ENCODE results near the gene DHCR24.

Gene DHCR24

GRCh38 chr1:54859700-54860391, 27.1 kb downstream of the DHCR24 start:
- Histone ChIP-seq H3K9me3 (replicated peaks in 1 of 11) (no peaks in the 10 kb centered on the region), H3K27me3 (no peaks in the 10 kb centered on the region), H3K27ac (peak overlapping the region in 9 of 11 experiments; percentile 68 to 83 (median 82); a peak in 17 of 22 replicates), H3K4me3 (no peak overlapping the region), H3K4me2 (peak overlapping the region in 9 of 11 experiments; percentile 71 to 88 (median 81); a peak in 18 of 22 replicates), H3K9ac (peak overlapping the region in 5 of 11 experiments; percentile 16 to 74 (median 63); a peak in 7 of 22 replicates), H4K20me1 (no peaks in the 10 kb centered on the region), H3K36me3 (no peaks in the 10 kb centered on the region), H3K4me1 (peaks cover 22 to 77% (median 58%) of the 10 kb centered on the region in 10 experiments)
- TF ChIP-seq Cebpa-rat (IDR thresholded peaks at IDR 0.05) = no peak

- no peak overlapping the region for H3K4me3 ChIP-seq
- no peaks in the 10 kb centered on the region for H3K27me3 ChIP-seq
- peaks cover 22 to 67% (median 54%) of the 10 kb centered on the region in 10 experiments for H3K4me1 ChIP-seq
- H3K9ac ChIP-seq = no peak overlapping the region
- no peaks in the 10 kb centered on the region for H3K9me3 ChIP-seq (replicated peaks in 1 of 11)
- no peaks in the 10 kb centered on the region for H4K20me1 ChIP-seq
- peak overlapping the region in 3 of 11 experiments; percentile 0 to 32 (median 20); a peak in 2 of 22 replicates for H3K27ac ChIP-seq
- H3K4me2 ChIP-seq = peak overlapping the region in 9 of 11 experiments; percentile 21 to 88 (median 55); a peak in 15 of 22 replicates
- H3K36me3 ChIP-seq = no peaks in the 10 kb centered on the region
- no peak for TF ChIP-seq Cebpa-rat (IDR thresholded peaks at IDR 0.05)
Measured at GRCh38 chr1:54857746-54858561, 29.0 kb downstream of the DHCR24 start.

GRCh38 chr1:54857141-54857540, 29.9 kb downstream of the DHCR24 start:
- H3K4me2 ChIP-seq = peak overlapping the region in 2 of 11 experiments; percentile 45 to 76; a peak in 4 of 22 replicates
- TF ChIP-seq Cebpa-rat (IDR thresholded peaks at IDR 0.05) = no peak
- H3K36me3 ChIP-seq = no peaks in the 10 kb centered on the region
- H3K9ac ChIP-seq = no peak overlapping the region
- H3K27me3 ChIP-seq = no peaks in the 10 kb centered on the region
- H3K9me3 ChIP-seq (replicated peaks in 1 of 11) = no peaks in the 10 kb centered on the region
- H3K4me1 ChIP-seq = peaks cover 19 to 67% (median 46%) of the 10 kb centered on the region in 10 experiments
- H3K4me3 ChIP-seq = no peak overlapping the region
- no peaks in the 10 kb centered on the region for H4K20me1 ChIP-seq
- peak overlapping the region in 2 of 11 experiments; percentile 17 to 19; a peak in 5 of 22 replicates for H3K27ac ChIP-seq

GRCh38 chr1:54854381-54855020, 32.5 kb downstream of the DHCR24 start:
- Histone ChIP-seq H3K4me1 (peaks cover 0 to 65% (median 30%) of the 10 kb centered on the region in 10 experiments; a peak in 17 of 20 replicates), H3K36me3 (no peaks in the 10 kb centered on the region)

GRCh38 chr1:54853793-54854370, 33.1 kb downstream of the DHCR24 start:
- Histone ChIP-seq H3K9me3 (replicated peaks in 1 of 11) (no peaks in the 10 kb centered on the region), H3K27ac (no peak overlapping the region), H3K4me1 (peaks cover 0 to 62% (median 24%) of the 10 kb centered on the region in 10 experiments; a peak in 16 of 20 replicates), H3K4me2 (no peak overlapping the region), H4K20me1 (no peaks in the 10 kb centered on the region), H3K36me3 (no peaks in the 10 kb centered on the region), H3K9ac (no peak overlapping the region), H3K4me3 (no peak overlapping the region), H3K27me3 (no peaks in the 10 kb centered on the region)
- no peak for TF ChIP-seq Cebpa-rat (IDR thresholded peaks at IDR 0.05)

More at GRCh38 chr1:54854381-54855020, 32.5 kb downstream of the DHCR24 start:
- peak overlapping the region in 1 of 11 experiments; percentile 26; a peak in 1 of 22 replicates for H3K27ac ChIP-seq
- no peak overlapping the region for H3K9ac ChIP-seq
- no peaks in the 10 kb centered on the region for H4K20me1 ChIP-seq
- H3K9me3 ChIP-seq (replicated peaks in 1 of 11) = no peaks in the 10 kb centered on the region
- no peak overlapping the region for H3K4me3 ChIP-seq
- no peaks in the 10 kb centered on the region for H3K27me3 ChIP-seq
- no peak for TF ChIP-seq Cebpa-rat (IDR thresholded peaks at IDR 0.05)
- no peak overlapping the region for H3K4me2 ChIP-seq

- H3K9ac ChIP-seq = no peak overlapping the region
- H3K27me3 ChIP-seq = no peaks in the 10 kb centered on the region
- H3K4me3 ChIP-seq = no peak overlapping the region
- H3K27ac ChIP-seq = no peak overlapping the region
- no peaks in the 10 kb centered on the region for H4K20me1 ChIP-seq
- peaks cover 0 to 55% (median 18%) of the 10 kb centered on the region in 10 experiments; a peak in 16 of 20 replicates for H3K4me1 ChIP-seq
- H3K4me2 ChIP-seq = 0 out of 22 replicates have a peak overlapping the region, but pooled peaks of 1 of the 11 experiments have one; percentile 65
- no peaks in the 10 kb centered on the region for H3K36me3 ChIP-seq
- H3K9me3 ChIP-seq (replicated peaks in 1 of 11) = no peaks in the 10 kb centered on the region
- TF ChIP-seq Cebpa-rat (IDR thresholded peaks at IDR 0.05) = no peak
Measured at GRCh38 chr1:54853096-54853792, 33.8 kb downstream of the DHCR24 start.

- H3K9ac ChIP-seq = no peak overlapping the region
- H3K27me3 ChIP-seq = no peaks in the 10 kb centered on the region
- no peak for TF ChIP-seq Cebpa-rat (IDR thresholded peaks at IDR 0.05)
- H3K9me3 ChIP-seq (replicated peaks in 1 of 11) = no peaks in the 10 kb centered on the region
- peak overlapping the region in 3 of 11 experiments; percentile 63 to 71 (median 65); a peak in 5 of 22 replicates for H3K4me2 ChIP-seq
- H3K27ac ChIP-seq = peak overlapping the region in 2 of 11 experiments; percentile 56 to 68; a peak in 2 of 22 replicates
- H3K36me3 ChIP-seq = no peaks in the 10 kb centered on the region
- no peaks in the 10 kb centered on the region for H4K20me1 ChIP-seq
- no peak overlapping the region for H3K4me3 ChIP-seq
- peaks cover 0 to 43% (median 10%) of the 10 kb centered on the region in 10 experiments; a peak in 10 of 20 replicates for H3K4me1 ChIP-seq
Measured at GRCh38 chr1:54851936-54852524, 35.0 kb downstream of the DHCR24 start.
